Measurements from ENCODE around the gene INF2.

Gene INF2

GRCh38 chr14:104691546-104692260 lies 2.3 kb downstream of the INF2 start:
- DNase-seq = no peak

GRCh38 chr14:104692261-104692938 lies 3.0 kb downstream of the INF2 start:
- no peak for DNase-seq

- DNase-seq = no peak
These were observed 3.5 kb downstream of the INF2 start for GRCh38 chr14:104692939-104693315.

GRCh38 chr14:104693482-104694431 lies 4.3 kb downstream of the INF2 start:
- DNase-seq = no peak

GRCh38 chr14:104694475-104694950 lies 5.1 kb downstream of the INF2 start:
- no peak for DNase-seq

GRCh38 chr14:104694991-104695659 lies 5.7 kb downstream of the INF2 start:
- no peak for DNase-seq

GRCh38 chr14:104695660-104696000 lies 6.2 kb downstream of the INF2 start:
- no peak for DNase-seq

GRCh38 chr14:104696671-104697316 lies 7.4 kb downstream of the INF2 start:
- no peak for DNase-seq

- DNase-seq = no peak
These were observed 7.9 kb downstream of the INF2 start for GRCh38 chr14:104697317-104697703.

GRCh38 chr14:104697892-104698583 lies 8.6 kb downstream of the INF2 start:
- no peak for DNase-seq

- no peak for DNase-seq
These were observed 9.4 kb downstream of the INF2 start for GRCh38 chr14:104698688-104699425.

GRCh38 chr14:104699426-104699748 lies 10.0 kb downstream of the INF2 start:
- no peak for DNase-seq

GRCh38 chr14:104700225-104700651 lies 10.8 kb downstream of the INF2 start:
- no peak for DNase-seq

- no peak for DNase-seq
These were observed 11.4 kb downstream of the INF2 start for GRCh38 chr14:104700747-104701217.

- no peak for DNase-seq
These were observed 12.1 kb downstream of the INF2 start for GRCh38 chr14:104701383-104702076.

- DNase-seq = no peak
These were observed 12.7 kb downstream of the INF2 start for GRCh38 chr14:104702106-104702505.

- no peak for DNase-seq
These were observed 13.3 kb downstream of the INF2 start for GRCh38 chr14:104702673-104703072.

- no peak for DNase-seq
These were observed 13.9 kb downstream of the INF2 start for GRCh38 chr14:104703269-104703668.

GRCh38 chr14:104704252-104704651 lies 14.8 kb downstream of the INF2 start:
- DNase-seq = no peak

GRCh38 chr14:104705340-104706047 lies 16.1 kb downstream of the INF2 start:
- DNase-seq = no peak
